ENCODE measurements around the gene CSTPP1. TPM values are rescaled to one million over a fixed set of nuclear protein-coding genes. Genes with fewer than 3 reads are reported as not detected.

CSTPP1 gene
- total RNA-seq, 1 donor from 2014 or later: 29.6 TPM

GRCh38 chr11:47018637-47019036 lies 82.1 kb downstream of the CSTPP1 start:
- DNase-seq (ENCODE audit: low read depth): no peak
- Histone ChIP-seq H3K9ac (ENCODE audit: low read length) (no peak overlapping the region), H3K4me3 (ENCODE audit: insufficient read depth, low read depth, low read length) (no peak overlapping the region), H3K27ac (ENCODE audit: low read depth, low read length) (no peak overlapping the region), H2AFZ (ENCODE audit: low read depth, low read length) (no peak overlapping the region), H3K27me3 (ENCODE audit: insufficient read depth, low read length) (no peaks in the 10 kb centered on the region), H3K79me2 (ENCODE audit: insufficient read depth, low read length) (no peaks in the 10 kb centered on the region), H4K20me1 (ENCODE audit: insufficient read depth, low read length) (peaks cover 17% of the 10 kb centered on the region), H3K4me1 (ENCODE audit: insufficient read depth, low read length) (no peaks in the 10 kb centered on the region), H3K4me2 (ENCODE audit: low read length) (no peak overlapping the region), H3K9me3 (ENCODE audit: insufficient read depth, low read depth, low read length) (no peaks in the 10 kb centered on the region), H3K36me3 (ENCODE audit: insufficient read depth, low read length) (no peaks in the 10 kb centered on the region)
- Mint-ChIP-seq H3K9me3 (ENCODE audit: unreplicated experiment) (no peaks in the 10 kb centered on the region), H3K27ac (ENCODE audit: unreplicated experiment) (no peak overlapping the region), H3K4me3 (ENCODE audit: unreplicated experiment) (no peak overlapping the region), H3K4me1 (ENCODE audit: low read depth, unreplicated experiment) (peaks cover 3% of the 10 kb centered on the region), H3K27me3 (ENCODE audit: low read depth, unreplicated experiment) (no peaks in the 10 kb centered on the region), H3K36me3 (ENCODE audit: low read depth, unreplicated experiment) (no peaks in the 10 kb centered on the region)
- TF ChIP-seq CTCF (IDR thresholded peaks at IDR 0.05; ENCODE audit: insufficient read depth, low read depth, low read length) (no peak), EZH2 (IDR thresholded peaks at IDR 0.05; ENCODE audit: insufficient read depth, low read length) (no peak)
- FAIRE-seq: no peak

GRCh38 chr11:47020793-47021526 lies 84.4 kb downstream of the CSTPP1 start:
- Mint-ChIP-seq H3K9me3 (ENCODE audit: unreplicated experiment) (no peaks in the 10 kb centered on the region), H3K27ac (ENCODE audit: unreplicated experiment) (no peak overlapping the region), H3K4me1 (ENCODE audit: low read depth, unreplicated experiment) (peaks cover 6% of the 10 kb centered on the region), H3K36me3 (ENCODE audit: low read depth, unreplicated experiment) (no peaks in the 10 kb centered on the region), H3K4me3 (ENCODE audit: unreplicated experiment) (no peak overlapping the region), H3K27me3 (ENCODE audit: low read depth, unreplicated experiment) (no peaks in the 10 kb centered on the region)
- H3K4me1 ChIP-seq (ENCODE audit: insufficient read depth, low read length): no peaks in the 10 kb centered on the region
- H2AFZ ChIP-seq (ENCODE audit: low read depth, low read length): no peak overlapping the region
- no peak overlapping the region for H3K27ac ChIP-seq (ENCODE audit: low read depth, low read length)
- no peaks in the 10 kb centered on the region for H3K36me3 ChIP-seq (ENCODE audit: insufficient read depth, low read length)
- H3K4me2 ChIP-seq (ENCODE audit: low read length): no peak overlapping the region
- DNase-seq (ENCODE audit: low read depth) (peak; percentile 27), FAIRE-seq (no peak)
- H4K20me1 ChIP-seq (ENCODE audit: insufficient read depth, low read length): peaks cover 19% of the 10 kb centered on the region
- TF ChIP-seq CTCF (IDR thresholded peaks at IDR 0.05; ENCODE audit: insufficient read depth, low read depth, low read length) (no peak), EZH2 (IDR thresholded peaks at IDR 0.05; ENCODE audit: insufficient read depth, low read length) (no peak)
- H3K79me2 ChIP-seq (ENCODE audit: insufficient read depth, low read length): no peaks in the 10 kb centered on the region
- no peaks in the 10 kb centered on the region for H3K9me3 ChIP-seq (ENCODE audit: insufficient read depth, low read depth, low read length)
- no peaks in the 10 kb centered on the region for H3K27me3 ChIP-seq (ENCODE audit: insufficient read depth, low read length)
- H3K4me3 ChIP-seq (ENCODE audit: insufficient read depth, low read depth, low read length): no peak overlapping the region
- H3K9ac ChIP-seq (ENCODE audit: low read length): no peak overlapping the region

- Histone ChIP-seq H3K79me2 (ENCODE audit: insufficient read depth, low read length) (no peaks in the 10 kb centered on the region), H4K20me1 (ENCODE audit: insufficient read depth, low read length) (peaks cover 19% of the 10 kb centered on the region), H3K9ac (ENCODE audit: low read length) (no peak overlapping the region), H3K4me2 (ENCODE audit: low read length) (no peak overlapping the region), H3K36me3 (ENCODE audit: insufficient read depth, low read length) (no peaks in the 10 kb centered on the region), H3K4me3 (ENCODE audit: insufficient read depth, low read depth, low read length) (no peak overlapping the region), H3K9me3 (ENCODE audit: insufficient read depth, low read depth, low read length) (no peaks in the 10 kb centered on the region), H2AFZ (ENCODE audit: low read depth, low read length) (no peak overlapping the region), H3K27me3 (ENCODE audit: insufficient read depth, low read length) (no peaks in the 10 kb centered on the region), H3K27ac (ENCODE audit: low read depth, low read length) (no peak overlapping the region), H3K4me1 (ENCODE audit: insufficient read depth, low read length) (no peaks in the 10 kb centered on the region)
- Mint-ChIP-seq H3K27me3 (ENCODE audit: low read depth, unreplicated experiment) (no peaks in the 10 kb centered on the region), H3K4me3 (ENCODE audit: unreplicated experiment) (no peak overlapping the region), H3K36me3 (ENCODE audit: low read depth, unreplicated experiment) (no peaks in the 10 kb centered on the region), H3K4me1 (ENCODE audit: low read depth, unreplicated experiment) (peaks cover 6% of the 10 kb centered on the region), H3K9me3 (ENCODE audit: unreplicated experiment) (no peaks in the 10 kb centered on the region), H3K27ac (ENCODE audit: unreplicated experiment) (no peak overlapping the region)
- no peak for DNase-seq (ENCODE audit: low read depth)
- no peak for FAIRE-seq
- TF ChIP-seq CTCF (IDR thresholded peaks at IDR 0.05; ENCODE audit: insufficient read depth, low read depth, low read length) (no peak), EZH2 (IDR thresholded peaks at IDR 0.05; ENCODE audit: insufficient read depth, low read length) (no peak)
These were observed 84.9 kb downstream of the CSTPP1 start for GRCh38 chr11:47021527-47021818.
